Measurements from ENCODE around the gene HTR5A.

Gene HTR5A

GRCh38 chr7:155059703-155060102, 10.4 kb upstream of the HTR5A start:
- TF ChIP-seq CTCF (conservative IDR thresholded peaks at IDR 0.05; ENCODE audit: low read depth, low read length), result no peak
- no peak overlapping the region for H3K4me3 ChIP-seq (ENCODE audit: low read depth, low read length)
- no peak for DNase-seq (ENCODE audit: low read depth)

- no peak for TF ChIP-seq CTCF (conservative IDR thresholded peaks at IDR 0.05; ENCODE audit: low read depth, low read length)
- DNase-seq (ENCODE audit: low read depth), result no peak
These were observed 7.7 kb upstream of the HTR5A start for GRCh38 chr7:155062411-155062810.

DNA sequence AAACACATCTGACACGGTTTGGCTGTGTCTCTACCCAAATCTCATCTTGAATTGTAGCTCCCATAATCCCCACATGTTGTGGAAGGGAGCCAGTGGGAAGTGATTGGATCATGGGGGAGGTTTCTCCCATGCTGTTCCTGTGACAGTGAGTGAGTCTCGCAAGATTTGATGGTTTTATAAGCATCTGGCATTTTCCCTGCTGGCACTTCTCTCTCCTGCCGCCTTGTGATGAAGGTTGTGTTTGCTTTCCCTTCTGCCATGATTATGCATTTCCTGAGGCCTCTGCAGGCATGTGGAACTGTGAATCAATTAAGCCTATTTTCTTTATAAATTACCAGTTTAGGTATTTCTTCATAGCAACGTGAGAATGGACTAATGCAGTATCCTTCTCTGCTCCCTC, 5.9 kb upstream of the HTR5A start:
- no peak for TF ChIP-seq CTCF (conservative IDR thresholded peaks at IDR 0.05; ENCODE audit: low read depth, low read length)
- no peak for DNase-seq (ENCODE audit: low read depth)
- H3K4me3 ChIP-seq (ENCODE audit: low read depth, low read length), result no peak overlapping the region

More at GRCh38 chr7:155062411-155062810, 7.7 kb upstream of the HTR5A start:
- H3K4me3 ChIP-seq (ENCODE audit: low read depth, low read length), result no peak overlapping the region

DNA sequence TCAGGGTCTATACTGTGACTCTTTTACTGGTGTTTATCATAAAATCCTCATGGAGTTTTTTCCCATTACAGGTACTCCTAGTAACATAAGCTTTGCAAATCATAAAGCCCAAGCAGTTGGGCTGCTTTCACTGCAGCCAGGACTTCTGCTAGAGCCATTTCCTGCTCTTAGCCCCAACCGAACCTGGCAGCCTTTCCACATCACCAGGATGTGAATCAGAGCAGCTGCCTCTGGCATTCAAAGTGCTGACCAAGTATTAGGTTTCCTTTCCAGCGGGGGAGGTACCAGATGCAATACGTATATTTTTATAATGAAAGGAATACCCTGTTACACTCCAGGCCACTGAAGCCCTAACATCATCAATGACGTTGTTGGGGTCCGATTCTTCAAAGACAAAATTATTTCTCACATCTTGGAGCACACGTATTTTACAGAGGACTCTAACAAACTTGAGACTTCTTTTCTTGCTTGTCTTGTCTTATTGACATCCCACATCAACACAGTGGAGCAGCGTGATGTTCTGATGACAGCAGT, 3.6 kb upstream of the HTR5A start:
- no peak overlapping the region for H3K4me3 ChIP-seq (ENCODE audit: low read depth, low read length)
- no peak for TF ChIP-seq CTCF (conservative IDR thresholded peaks at IDR 0.05; ENCODE audit: low read depth, low read length)
- DNase-seq (ENCODE audit: low read depth), result peak; percentile 56

DNA sequence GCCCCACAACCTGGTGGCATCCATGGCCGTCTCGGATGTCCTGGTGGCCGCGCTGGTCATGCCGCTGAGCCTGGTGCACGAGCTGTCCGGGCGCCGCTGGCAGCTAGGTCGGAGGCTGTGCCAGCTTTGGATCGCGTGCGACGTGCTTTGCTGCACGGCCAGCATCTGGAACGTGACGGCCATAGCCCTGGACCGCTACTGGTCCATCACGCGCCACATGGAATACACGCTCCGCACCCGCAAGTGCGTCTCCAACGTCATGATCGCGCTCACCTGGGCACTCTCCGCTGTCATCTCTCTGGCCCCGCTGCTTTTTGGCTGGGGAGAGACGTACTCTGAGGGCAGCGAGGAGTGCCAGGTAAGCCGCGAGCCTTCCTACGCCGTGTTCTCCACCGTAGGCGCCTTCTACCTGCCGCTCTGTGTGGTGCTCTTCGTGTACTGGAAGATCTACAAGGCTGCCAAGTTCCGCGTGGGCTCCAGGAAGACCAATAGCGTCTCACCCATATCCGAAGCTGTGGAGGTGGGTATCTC, 1.1 kb downstream of the HTR5A start:
- no peak for TF ChIP-seq CTCF (conservative IDR thresholded peaks at IDR 0.05; ENCODE audit: low read depth, low read length)
- no peak overlapping the region for H3K4me3 ChIP-seq (ENCODE audit: low read depth, low read length)
- DNase-seq (ENCODE audit: low read depth), result no peak

DNA sequence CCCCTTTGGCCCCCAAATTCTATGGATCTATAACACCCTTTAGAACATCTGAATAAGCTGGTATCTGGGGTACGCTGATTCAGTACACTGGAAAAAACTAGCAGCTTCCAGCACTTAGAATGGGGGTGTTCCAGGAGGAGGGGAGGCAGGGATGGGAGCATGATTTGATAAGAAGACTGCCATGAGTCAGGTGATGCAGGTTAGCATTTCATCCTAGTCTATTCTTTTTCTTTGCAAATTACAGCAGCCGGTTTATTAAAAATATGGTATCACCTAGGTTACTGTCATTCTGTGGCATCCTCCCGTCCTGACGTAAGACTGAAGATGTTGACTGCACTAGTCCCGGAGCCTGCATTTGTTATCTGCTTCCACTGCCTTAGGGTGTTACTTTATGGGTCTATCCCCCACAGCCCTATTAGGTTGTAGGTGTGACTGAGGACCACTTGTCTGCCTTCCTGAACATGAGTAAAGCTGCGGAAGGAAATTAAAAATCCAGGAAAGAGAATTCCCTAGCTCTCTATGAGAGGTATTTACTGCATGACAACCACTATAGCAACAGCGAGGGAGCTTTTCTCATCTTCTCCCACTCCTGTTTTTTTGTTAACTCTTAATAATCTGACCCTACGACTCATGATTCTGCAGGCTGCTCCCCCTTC, 1.9 kb downstream of the HTR5A start:
- DNase-seq (ENCODE audit: low read depth), result no peak
- no peak for TF ChIP-seq CTCF (conservative IDR thresholded peaks at IDR 0.05; ENCODE audit: low read depth, low read length)
- no peak overlapping the region for H3K4me3 ChIP-seq (ENCODE audit: low read depth, low read length)

- TF ChIP-seq CTCF (conservative IDR thresholded peaks at IDR 0.05; ENCODE audit: low read depth, low read length), result no peak
- no peak overlapping the region for H3K4me3 ChIP-seq (ENCODE audit: low read depth, low read length)
- DNase-seq (ENCODE audit: low read depth), result no peak
These were observed 3.8 kb downstream of the HTR5A start for GRCh38 chr7:155073922-155074321.

All from choroid plexus epithelial cell (primary cell).